Epidermal melanocyte (primary cell): ENCODE results near the gene MOV10.
A peak's percentile ranks its signal among the peaks of the same experiment; 100 is the strongest.
"Not testable (repeated sequence)": the region's sequence is repeated elsewhere in the genome, so short reads cannot be mapped to it uniquely, and the experiment has no call there.

ENCODE experiments used
- DNase-seq: peaks from one replicate; pipeline ENCODE4 v3.0.0; 2011; ENCODE audit warnings: low spot score; ENCODE audit not compliant: insufficient read length

Gene MOV10

GRCh38 chr1:112712191-112712590, 37.7 kb downstream of the MOV10 start:
- no peak for DNase-seq

- no peak for DNase-seq
Observed at GRCh38 chr1:112712701-112713128, 38.3 kb downstream of the MOV10 start.

- DNase-seq: no peak
Observed at GRCh38 chr1:112713466-112714312, 39.2 kb downstream of the MOV10 start.

GRCh38 chr1:112714313-112715263, 40.1 kb downstream of the MOV10 start:
- DNase-seq: no peak

- DNase-seq: peak; percentile 95
Observed at GRCh38 chr1:112715264-112716053, 41.0 kb downstream of the MOV10 start, which contains the start of gene PPM1J. PPM1J (minus strand) TSS chr1:112715332; CDS start chr1:112715301, 31 bp downstream.

- peak; percentile 95 for DNase-seq
Observed at GRCh38 chr1:112716133-112716720, 41.8 kb downstream of the MOV10 start.

GRCh38 chr1:112717263-112717873, 42.9 kb downstream of the MOV10 start:
- DNase-seq: no peak

- DNase-seq: peak; percentile 76
Observed at GRCh38 chr1:112718691-112719418, 44.4 kb downstream of the MOV10 start.

GRCh38 chr1:112719706-112720105, 45.2 kb downstream of the MOV10 start:
- no peak for DNase-seq

GRCh38 chr1:112720800-112721199, 46.3 kb downstream of the MOV10 start:
- no peak for DNase-seq

- not testable (repeated sequence) for DNase-seq
Observed at GRCh38 chr1:112721294-112721693, 46.8 kb downstream of the MOV10 start.

GRCh38 chr1:112721966-112722524, 47.6 kb downstream of the MOV10 start:
- DNase-seq: no peak

GRCh38 chr1:112722601-112723510, 48.4 kb downstream of the MOV10 start:
- no peak for DNase-seq

GRCh38 chr1:112723511-112723839, 49.0 kb downstream of the MOV10 start:
- DNase-seq: no peak

- DNase-seq: not testable (repeated sequence)
Observed at GRCh38 chr1:112724240-112724639, 49.8 kb downstream of the MOV10 start.

GRCh38 chr1:112727716-112728115, 53.3 kb downstream of the MOV10 start:
- DNase-seq: no peak

- not testable (repeated sequence) for DNase-seq
Observed at GRCh38 chr1:112728306-112728971, 54.0 kb downstream of the MOV10 start.

GRCh38 chr1:112729011-112729410, 54.6 kb downstream of the MOV10 start:
- not testable (repeated sequence) for DNase-seq
